Liver (tissue), 9 donors: Measurements from ENCODE around the gene TMF1. TPM values are rescaled to one million over a fixed set of nuclear protein-coding genes. Genes with fewer than 3 reads are reported as not detected.

Experiments used
- DNase-seq: peaks from one replicate; pipeline ENCODE4 v3.0.0-alpha.2; 2017; ENCODE audit warnings: low spot score
- H3K27ac ChIP-seq, 2 donors: one replicate each; pipeline ENCODE4 v1.7.0; 2013; ENCODE audit warnings: inconsistent platforms in 2 of 2, low read length in 2 of 2, control low read depth in 1 of 2, low read depth in 1 of 2, mild to moderate bottlenecking in 1 of 2
- H3K27me3 ChIP-seq, 4 donors: one replicate each; pipeline versions ENCODE4 v1.6.1 to v1.7.0; 2013; ENCODE audit warnings: low read length in 3 of 4, inconsistent platforms in 1 of 4, mild to moderate bottlenecking in 1 of 4, moderate library complexity in 1 of 4; ENCODE audit not compliant: control insufficient read depth in 4 of 4, insufficient read depth in 4 of 4
- H3K36me3 ChIP-seq, 4 donors: one replicate each; pipeline versions ENCODE4 v1.6.1 to v1.7.0; 2013; ENCODE audit warnings: low read length in 3 of 4, mild to moderate bottlenecking in 3 of 4, low read depth in 1 of 4, moderate library complexity in 1 of 4; ENCODE audit not compliant: control insufficient read depth in 4 of 4, insufficient read depth in 3 of 4
- H3K4me1 ChIP-seq, 4 donors: one replicate each; pipeline versions ENCODE4 v1.6.1 to v1.7.0; 2013; ENCODE audit warnings: low read length in 3 of 4, mild to moderate bottlenecking in 3 of 4, moderate library complexity in 1 of 4; ENCODE audit not compliant: control insufficient read depth in 4 of 4, insufficient read depth in 4 of 4
- H3K4me3 ChIP-seq, 3 donors: one replicate each; pipeline versions ENCODE4 v1.6.1 to v1.7.0; 2013; ENCODE audit warnings: low read length in 3 of 3, control low read depth in 1 of 3, low read depth in 1 of 3, mild to moderate bottlenecking in 1 of 3
- H3K9ac ChIP-seq, 2 donors: one replicate each; pipeline ENCODE4 v1.7.0; 2013; ENCODE audit warnings: low read length in 2 of 2, mild to moderate bottlenecking in 2 of 2, moderate library complexity in 2 of 2, control low read depth in 1 of 2, low read depth in 1 of 2
- H3K9me3 ChIP-seq, 4 donors: one replicate each; pipeline versions ENCODE4 v1.6.1 to v1.7.0; 2013; ENCODE audit warnings: low read length in 3 of 4; ENCODE audit not compliant: control insufficient read depth in 4 of 4
- ATF3 ChIP-seq: IDR thresholded peaks from 2 replicates; pipeline ENCODE4 v1.6.1; 2016; ENCODE audit warnings: antibody characterized with exemption
- CTCF ChIP-seq: fragments of 150-350 bp; IDR thresholded peaks from 2 replicates; pipeline ENCODE4 v1.5.1; 2017; ENCODE audit warnings: improper control_type of control experiment, low read depth, low read length; ENCODE audit not compliant: missing input control
- EGR1 ChIP-seq, 2 donors: IDR thresholded peaks; 2 replicates each; pipeline ENCODE4 v1.6.1; 2016 to 2018; ENCODE audit warnings: antibody characterized with exemption in 2 of 2, low read depth in 2 of 2
- FOXA1 ChIP-seq: IDR thresholded peaks from 2 replicates; pipeline ENCODE4 v1.6.1; 2016; ENCODE audit warnings: antibody characterized with exemption
- GABPA ChIP-seq, 2 donors: IDR thresholded peaks in 1 of 2; conservative IDR thresholded peaks in 1 of 2; 2 replicates each; pipeline ENCODE4 v1.6.1; 2016; ENCODE audit warnings: antibody characterized with exemption in 2 of 2, mild to moderate bottlenecking in 1 of 2, moderate library complexity in 1 of 2
- HNF4A ChIP-seq, 2 donors: conservative IDR thresholded peaks; 2 replicates each; pipeline ENCODE4 v1.6.1; 2016; ENCODE audit warnings: antibody characterized with exemption in 2 of 2, mild to moderate bottlenecking in 2 of 2
- HNF4G ChIP-seq: IDR thresholded peaks from 2 replicates; pipeline ENCODE4 v1.6.1; 2016; ENCODE audit warnings: antibody characterized with exemption
- JUND ChIP-seq, 2 donors: IDR thresholded peaks; 2 replicates each; pipeline ENCODE4 v1.6.1; 2016; ENCODE audit warnings: antibody characterized with exemption in 2 of 2
- MAX ChIP-seq: IDR thresholded peaks from 2 replicates; pipeline ENCODE4 v1.6.1; 2016; ENCODE audit warnings: antibody characterized with exemption
- NR2F2 ChIP-seq: IDR thresholded peaks from 2 replicates; pipeline ENCODE4 v1.6.1; 2016; ENCODE audit warnings: antibody characterized with exemption
- RAD21 ChIP-seq, 2 donors: IDR thresholded peaks; 2 replicates each; pipeline ENCODE4 v1.6.1; 2016; ENCODE audit warnings: antibody characterized with exemption in 2 of 2, mild to moderate bottlenecking in 2 of 2
- REST ChIP-seq: IDR thresholded peaks from 2 replicates; pipeline ENCODE4 v1.6.1; 2016; ENCODE audit warnings: antibody characterized with exemption, mild to moderate bottlenecking
- RXRA ChIP-seq, 2 donors: IDR thresholded peaks; 2 replicates each; pipeline ENCODE4 v1.6.1; 2017 to 2018; ENCODE audit warnings: antibody characterized with exemption in 2 of 2, mild to moderate bottlenecking in 1 of 2
- SP1 ChIP-seq: IDR thresholded peaks from 2 replicates; pipeline ENCODE4 v1.6.1; 2018; ENCODE audit warnings: antibody characterized with exemption, mild to moderate bottlenecking
- TAF1 ChIP-seq: conservative IDR thresholded peaks from 2 replicates; pipeline ENCODE4 v1.6.1; 2016; ENCODE audit warnings: antibody characterized with exemption, mild to moderate bottlenecking
- YY1 ChIP-seq: IDR thresholded peaks from 2 replicates; pipeline ENCODE4 v1.6.1; 2016; ENCODE audit warnings: antibody characterized with exemption, mild to moderate bottlenecking
- ZBTB33 ChIP-seq: IDR thresholded peaks from 2 replicates; pipeline ENCODE4 v1.6.1; 2016; ENCODE audit warnings: antibody characterized with exemption
- WGBS: extraction: QIAGEN DNeasy Blood & Tissue Kit; methylation state at CpG from one replicate; pipeline ENCODE4 v1.1.7; 2013; 5-methylcytosine and 5-hydroxymethylcytosine counted together
- polyA plus RNA-seq, 2 donors: library from polyadenylated mRNA; stranded (reverse) in 1 of 2; unstranded in 1 of 2; fragments of 200-250 nt in 1 of 2; fragments of >200 nt in 1 of 2; fragmentation: Nextera tagmentation in 1 of 2; extraction: Ambion mirVana in 1 of 2; gene quantifications; one replicate each; pipeline versions ENCODE4 v1.2.1 to v1.2.3, GENCODE V29; 2013 to 2015
- total RNA-seq, 2 donors: library from RNA; depleted of rRNA; stranded (reverse); fragments of >200 nt; gene quantifications; one replicate each; pipeline ENCODE4 v1.2.3, GENCODE V29; 2014
- donor health status: healthy.
- donor health status: healthy.
- donor health status: healthy.
- donor health status: healthy.
- donor health status: healthy.

Gene TMF1
- total and polyA plus RNA-seq, 4 donors, result 5.5 to 19.4 (median 8.6) TPM

- TF ChIP-seq ATF3 (no peak), CTCF (no peak), HNF4G (no peak), MAX (no peak), YY1 (no peak), NR2F2 (no peak), HNF4A (conservative IDR thresholded peaks at IDR 0.05) (no peak), REST (no peak), GABPA (IDR thresholded peaks at IDR 0.05 in 1 of 2, conservative IDR thresholded peaks at IDR 0.05 in 1 of 2) (no peak), JUND (IDR thresholded peaks at IDR 0.05) (no peak), FOXA1 (no peak), RXRA (IDR thresholded peaks at IDR 0.05) (no peak), TAF1 (no peak), RAD21 (IDR thresholded peaks at IDR 0.05) (no peak), EGR1 (IDR thresholded peaks at IDR 0.05; ENCODE audit: low read depth in 2 of 2) (no peak), SP1 (no peak), ZBTB33 (no peak)
- no peak overlapping the region for H3K9ac ChIP-seq
- H3K27me3 ChIP-seq, result peaks cover 0 to 3% (median 0%) of the 10 kb centered on the region in 4 donors
- no peaks in the 10 kb centered on the region for H3K4me1 ChIP-seq
- no peak overlapping the region for H3K27ac ChIP-seq
- WGBS, result 82% methylated on average over 5 of the region's 5 CpGs
- peaks cover 3 to 21% (median 16%) of the 10 kb centered on the region in 4 donors for H3K36me3 ChIP-seq
- no peak overlapping the region for H3K4me3 ChIP-seq
- no peaks in the 10 kb centered on the region for H3K9me3 ChIP-seq
- DNase-seq, result no peak
Observed at GRCh38 chr3:68974711-68975110, 77.4 kb downstream of the TMF1 start.

- peaks cover 3 to 15% (median 9%) of the 10 kb centered on the region in 4 donors for H3K36me3 ChIP-seq
- WGBS, result 74% methylated on average over 7 of the region's 7 CpGs
- no peaks in the 10 kb centered on the region for H3K4me1 ChIP-seq
- peaks cover 0 to 3% (median 0%) of the 10 kb centered on the region in 4 donors for H3K27me3 ChIP-seq
- no peaks in the 10 kb centered on the region for H3K9me3 ChIP-seq
- H3K27ac ChIP-seq, result no peak overlapping the region
- TF ChIP-seq YY1, result no peak
- TF ChIP-seq GABPA (IDR thresholded peaks at IDR 0.05 in 1 of 2, conservative IDR thresholded peaks at IDR 0.05 in 1 of 2), result no peak
- no peak overlapping the region for H3K9ac ChIP-seq
- no peak for DNase-seq
- no peak overlapping the region for H3K4me3 ChIP-seq
Observed at GRCh38 chr3:68973639-68974038, 78.5 kb downstream of the TMF1 start.
